HCT116 (cell line): ENCODE measurements around the gene C4BPA. TPM values are rescaled to one million over a fixed set of nuclear protein-coding genes. Genes with fewer than 3 reads are reported as not detected.

Experiments
- ATAC-seq: fragments of 200-7000 bp; cut with Tn5 transposase; 2 replicates; pipeline ENCODE4 v1.9.1; 2020; ENCODE audit warnings: mild to moderate bottlenecking, moderate library complexity
- BruUV-seq: library from RNA; stranded (reverse); fragments of 400-500 nt; replicated peaks from 2 replicates; lab custom pipeline; 2021; lab: Mats Ljungman, UMichigan
- CTCF ChIA-PET: fragments of 300-600 bp; sonication (Branson Sonifier 250); formaldehyde crosslinking; loops from one replicate; lab custom pipeline; 2021; ENCODE audit warnings: antibody characterized with exemption; lab: Charles Lee
- POLR2A ChIA-PET: fragments of 300-600, 350-600 bp; sonication (Branson Sonifier 250); formaldehyde crosslinking; loops from one replicate; lab custom pipeline; 2021; ENCODE audit warnings: antibody characterized with exemption; lab: Charles Lee
- RAD21 ChIA-PET, 2 experiments: fragments of 300-600 bp; sonication (Branson Sonifier 250); formaldehyde crosslinking; loops; one replicate each; lab custom pipeline; 2023; ENCODE audit warnings: low total read pairs in 2 of 2; ENCODE audit not compliant: uncharacterized antibody in 2 of 2, unreplicated experiment in 2 of 2, low non-redundant PET in 1 of 2; lab: Charles Lee
- DNase-seq: peaks from one replicate; pipeline ENCODE4 v3.0.0-alpha.2; 2010; ENCODE audit warnings: low read depth, low spot score
- H2AFZ ChIP-seq: fragments of 200-600 bp; shearing (Covaris generic), sonication (generic); 2 replicates; pipeline ENCODE4 v1.6.1; 2017; ENCODE audit warnings: low read depth, mixed run types, mixed read lengths, antibody characterized with exemption, low read length; ENCODE audit not compliant: poor library complexity, severe bottlenecking
- H3K27ac ChIP-seq: 2 replicates; pipeline ENCODE4 v1.5.1; 2012; ENCODE audit warnings: low read depth, low read length
- H3K27me3 ChIP-seq: fragments of 200-600 bp; sonication (generic); 2 replicates; pipeline ENCODE4 v1.6.1; 2016; ENCODE audit warnings: mixed run types, low read length, mixed read lengths; ENCODE audit not compliant: insufficient read depth
- H3K36me3 ChIP-seq, 2 experiments: fragments of 200-500 bp in 1 of 2; fragments of 200-600 bp in 1 of 2; sonication (Bioruptor generic) in 1 of 2; sonication (generic) in 1 of 2; 2 replicates each; pipeline versions ENCODE4 v1.5.1 to v1.6.1; 2014 to 2016; ENCODE audit warnings: low read length in 2 of 2, inconsistent platforms in 1 of 2, mixed read lengths in 1 of 2, mixed run types in 1 of 2; ENCODE audit not compliant: insufficient read depth in 2 of 2, control insufficient read depth in 1 of 2
- H3K4me1 ChIP-seq, 2 experiments: fragments of 200-600 bp in 1 of 2; sonication (generic) in 1 of 2; 2 replicates each; pipeline versions ENCODE4 v1.5.1 to v1.6.1; 2012 to 2017; ENCODE audit warnings: low read length in 2 of 2, inconsistent platforms in 1 of 2, mild to moderate bottlenecking in 1 of 2, mixed read lengths in 1 of 2, mixed run types in 1 of 2, moderate library complexity in 1 of 2; ENCODE audit not compliant: insufficient read depth in 2 of 2, control insufficient read depth in 1 of 2
- H3K4me2 ChIP-seq: fragments of 200-600 bp; sonication (generic); 2 replicates; pipeline ENCODE4 v1.6.1; 2017; ENCODE audit warnings: mixed run types, low read length, mixed read lengths
- H3K4me3 ChIP-seq, 2 experiments: fragments of 200-600 bp in 1 of 2; sonication (generic) in 1 of 2; replicated peaks in 1 of 2; 2 replicates each; pipeline ENCODE4 v1.5.1; 2011 to 2016; ENCODE audit warnings: low read length in 2 of 2, control low read depth in 1 of 2, low read depth in 1 of 2, mild to moderate bottlenecking in 1 of 2, mixed read lengths in 1 of 2, mixed run types in 1 of 2
- H3K79me2 ChIP-seq: fragments of 200-600 bp; sonication (generic); 2 replicates; pipeline ENCODE4 v1.6.1; 2017; ENCODE audit warnings: mild to moderate bottlenecking, mixed run types, low read length, moderate library complexity, mixed read lengths; ENCODE audit not compliant: insufficient read depth
- H3K9ac ChIP-seq: fragments of 200-600 bp; sonication (generic); 2 replicates; pipeline ENCODE4 v1.6.1; 2016; ENCODE audit warnings: low read length, mixed read lengths
- H3K9me2 ChIP-seq: fragments of 200-600 bp; sonication (generic), shearing (Covaris generic); 2 replicates; pipeline ENCODE4 v1.6.1; 2017; ENCODE audit warnings: mixed run types, mild to moderate bottlenecking, moderate library complexity; ENCODE audit not compliant: insufficient read depth
- H3K9me3 ChIP-seq, 2 experiments: fragments of 200-500 bp in 1 of 2; fragments of 200-600 bp in 1 of 2; sonication (Bioruptor generic) in 1 of 2; sonication (generic) in 1 of 2; 2 replicates each; pipeline ENCODE4 v1.6.1; 2014 to 2017; ENCODE audit warnings: low read length in 2 of 2, mixed read lengths in 2 of 2, inconsistent platforms in 1 of 2, low read depth in 1 of 2, mild to moderate bottlenecking in 1 of 2, mixed run types in 1 of 2, moderate library complexity in 1 of 2; ENCODE audit not compliant: control insufficient read depth in 1 of 2, insufficient read depth in 1 of 2
- H4K20me1 ChIP-seq: fragments of 200-600 bp; sonication (generic), shearing (Covaris generic); 2 replicates; pipeline ENCODE4 v1.6.1; 2017; ENCODE audit warnings: mixed run types, mild to moderate bottlenecking, moderate library complexity; ENCODE audit not compliant: insufficient read depth
- CBX3 ChIP-seq: IDR thresholded peaks from 2 replicates; pipeline ENCODE4 v1.6.1; 2012; ENCODE audit warnings: low read depth
- EZH2phosphoT487 ChIP-seq: fragments of 200-600 bp; IDR thresholded peaks from 2 replicates; pipeline ENCODE4 v1.6.1; 2018; ENCODE audit warnings: antibody characterized with exemption, borderline replicate concordance
- FOSL1 ChIP-seq: IDR thresholded peaks from 2 replicates; pipeline ENCODE4 v1.6.1; 2012; ENCODE audit warnings: low read depth
- POLR2A ChIP-seq: IDR thresholded peaks from 2 replicates; pipeline ENCODE4 v1.7.0; 2011; ENCODE audit warnings: borderline replicate concordance; ENCODE audit not compliant: insufficient read depth, insufficient read length; ENCODE audit errors: extremely low read depth
- POLR2AphosphoS5 ChIP-seq: IDR thresholded peaks from 2 replicates; pipeline ENCODE4 v1.6.1; 2011; ENCODE audit warnings: mild to moderate bottlenecking, low read depth, low read length, moderate library complexity
- RAD21 ChIP-seq: IDR thresholded peaks from 2 replicates; pipeline ENCODE4 v1.6.1; 2012; ENCODE audit warnings: low read depth, mild to moderate bottlenecking
- REST ChIP-seq: IDR thresholded peaks from 2 replicates; pipeline ENCODE4 v1.6.1; 2012; ENCODE audit warnings: low read depth
- SRF ChIP-seq: IDR thresholded peaks from 2 replicates; pipeline ENCODE4 v1.6.1; 2012; ENCODE audit warnings: low read depth
- YY1 ChIP-seq: IDR thresholded peaks from 2 replicates; pipeline ENCODE4 v1.6.1; 2011; ENCODE audit warnings: low read length, low read depth, moderate library complexity, mild to moderate bottlenecking; ENCODE audit not compliant: insufficient replicate concordance; ENCODE audit errors: extremely low read depth
- ZFX ChIP-seq: fragments of 450-650 bp; IDR thresholded peaks from 2 replicates; pipeline ENCODE4 v1.6.1; 2017
- intact Hi-C: fragments of 100-400 bp; cut with micrococcal nuclease; formaldehyde crosslinking; loops from 2 replicates; pipeline ENCODE4 v1.10.0; 2022
- total RNA-seq: library from RNA; stranded (reverse); gene quantifications from one replicate; pipeline ENCODE4 v1.2.1, GENCODE V29; 2021; ENCODE audit not compliant: unreplicated experiment
- TF ChIP-seq, protein P1 (sequence below): IDR thresholded peaks from 2 replicates; pipeline ENCODE4 v1.6.1; 2012
- TF ChIP-seq, protein P2 (sequence below), 3 experiments: fragments of 200-600 bp in 1 of 3; sonication (generic) in 1 of 3; IDR thresholded peaks in 2 of 3; conservative IDR thresholded peaks in 1 of 3; 2 replicates each; pipeline ENCODE4 v1.5.1; 2012 to 2017; ENCODE audit warnings: low read depth in 2 of 3, low read length in 2 of 3, antibody characterized with exemption in 1 of 3, borderline replicate concordance in 1 of 3, control low read depth in 1 of 3, mild to moderate bottlenecking in 1 of 3, mixed read lengths in 1 of 3, mixed run types in 1 of 3, moderate library complexity in 1 of 3; ENCODE audit not compliant: insufficient read depth in 1 of 3
- TF ChIP-seq, protein P3 (sequence below): IDR thresholded peaks from 2 replicates; pipeline ENCODE4 v1.6.1; 2012

C4BPA gene
- total RNA-seq, 1 experiment from 2014 or later, result 0.32 TPM

- H3K9me2 ChIP-seq, result no peaks in the 10 kb centered on the region
- H3K4me1 ChIP-seq, result no peaks in the 10 kb centered on the region
- BruUV-seq, result no TSS peak
- intact Hi-C loops, result no loop called here
- H3K79me2 ChIP-seq, result no peaks in the 10 kb centered on the region
- H3K36me3 ChIP-seq, result no peaks in the 10 kb centered on the region
- H3K27me3 ChIP-seq, result no peaks in the 10 kb centered on the region
- H3K4me2 ChIP-seq, result no peak overlapping the region
- ChIA-PET CTCF (no interaction called here), RAD21 (no interaction called here), POLR2A (no interaction called here)
- H2AFZ ChIP-seq, result no peak overlapping the region
- TF ChIP-seq, protein P1, sequence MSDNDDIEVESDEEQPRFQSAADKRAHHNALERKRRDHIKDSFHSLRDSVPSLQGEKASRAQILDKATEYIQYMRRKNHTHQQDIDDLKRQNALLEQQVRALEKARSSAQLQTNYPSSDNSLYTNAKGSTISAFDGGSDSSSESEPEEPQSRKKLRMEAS, result no peak
- TF ChIP-seq SRF (no peak), RAD21 (no peak), ZFX (no peak), FOSL1 (no peak), YY1 (no peak), POLR2A (no peak), REST (no peak), EZH2phosphoT487 (no peak), POLR2AphosphoS5 (no peak), CBX3 (no peak)
- TF ChIP-seq, protein P2, sequence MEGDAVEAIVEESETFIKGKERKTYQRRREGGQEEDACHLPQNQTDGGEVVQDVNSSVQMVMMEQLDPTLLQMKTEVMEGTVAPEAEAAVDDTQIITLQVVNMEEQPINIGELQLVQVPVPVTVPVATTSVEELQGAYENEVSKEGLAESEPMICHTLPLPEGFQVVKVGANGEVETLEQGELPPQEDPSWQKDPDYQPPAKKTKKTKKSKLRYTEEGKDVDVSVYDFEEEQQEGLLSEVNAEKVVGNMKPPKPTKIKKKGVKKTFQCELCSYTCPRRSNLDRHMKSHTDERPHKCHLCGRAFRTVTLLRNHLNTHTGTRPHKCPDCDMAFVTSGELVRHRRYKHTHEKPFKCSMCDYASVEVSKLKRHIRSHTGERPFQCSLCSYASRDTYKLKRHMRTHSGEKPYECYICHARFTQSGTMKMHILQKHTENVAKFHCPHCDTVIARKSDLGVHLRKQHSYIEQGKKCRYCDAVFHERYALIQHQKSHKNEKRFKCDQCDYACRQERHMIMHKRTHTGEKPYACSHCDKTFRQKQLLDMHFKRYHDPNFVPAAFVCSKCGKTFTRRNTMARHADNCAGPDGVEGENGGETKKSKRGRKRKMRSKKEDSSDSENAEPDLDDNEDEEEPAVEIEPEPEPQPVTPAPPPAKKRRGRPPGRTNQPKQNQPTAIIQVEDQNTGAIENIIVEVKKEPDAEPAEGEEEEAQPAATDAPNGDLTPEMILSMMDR (IDR thresholded peaks at IDR 0.05 in 2 of 3, conservative IDR thresholded peaks at IDR 0.05 in 1 of 3; ENCODE audit: borderline replicate concordance in 1 of 3, insufficient read depth in 1 of 3, low read depth in 2 of 3, low read length in 2 of 3), result no peak
- TF ChIP-seq, protein P3, sequence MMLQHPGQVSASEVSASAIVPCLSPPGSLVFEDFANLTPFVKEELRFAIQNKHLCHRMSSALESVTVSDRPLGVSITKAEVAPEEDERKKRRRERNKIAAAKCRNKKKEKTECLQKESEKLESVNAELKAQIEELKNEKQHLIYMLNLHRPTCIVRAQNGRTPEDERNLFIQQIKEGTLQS, result no peak
- H3K9me3 ChIP-seq, result no peaks in the 10 kb centered on the region; a peak in 1 of 4 replicates
- ATAC-seq (no peak), DNase-seq (no peak)
- no peak overlapping the region for H3K27ac ChIP-seq
- no peak overlapping the region for H3K4me3 ChIP-seq
- no peaks in the 10 kb centered on the region for H4K20me1 ChIP-seq
- H3K9ac ChIP-seq, result no peak overlapping the region
These were observed 6.1 kb upstream of the C4BPA start for GRCh38 chr1:207097871-207098324.
